ENCODE measurements around the gene KRTAP10-2.
"Not testable (repeated sequence)": the region's sequence is repeated elsewhere in the genome, so short reads cannot be mapped to it uniquely, and the experiment has no call there.

KRTAP10-2 gene

GRCh38 chr21:44511938-44512275 lies 39.4 kb downstream of the KRTAP10-2 start:
- no peak for DNase-seq

GRCh38 chr21:44511219-44511937 lies 39.9 kb downstream of the KRTAP10-2 start:
- DNase-seq = no peak

- DNase-seq = no peak
Measured at GRCh38 chr21:44510508-44511218, 40.6 kb downstream of the KRTAP10-2 start.

- no peak for DNase-seq
Measured at GRCh38 chr21:44510109-44510507, 41.2 kb downstream of the KRTAP10-2 start.

- DNase-seq = no peak
Measured at GRCh38 chr21:44509539-44509938, 41.8 kb downstream of the KRTAP10-2 start.

GRCh38 chr21:44508711-44509445 lies 42.4 kb downstream of the KRTAP10-2 start:
- DNase-seq = no peak

GRCh38 chr21:44508426-44508710 lies 42.9 kb downstream of the KRTAP10-2 start:
- no peak for DNase-seq

- DNase-seq = no peak
Measured at GRCh38 chr21:44507673-44508425, 43.5 kb downstream of the KRTAP10-2 start.

GRCh38 chr21:44506279-44507255 lies 44.7 kb downstream of the KRTAP10-2 start:
- no peak for DNase-seq

- no peak for DNase-seq
Measured at GRCh38 chr21:44505673-44506278, 45.5 kb downstream of the KRTAP10-2 start.

- no peak for DNase-seq
Measured at GRCh38 chr21:44503901-44504399, 47.4 kb downstream of the KRTAP10-2 start.

- not testable (repeated sequence) for DNase-seq
Measured at GRCh38 chr21:44503006-44503889, 48.1 kb downstream of the KRTAP10-2 start.

GRCh38 chr21:44502171-44502958 lies 48.9 kb downstream of the KRTAP10-2 start:
- DNase-seq = no peak
